ENCODE results near the gene DEGS1. TPM values are rescaled to one million over a fixed set of nuclear protein-coding genes. Genes with fewer than 3 reads are reported as not detected.

The DEGS1 gene
- total and polyA plus RNA-seq, 2 experiments from 2014 or later: 45.7 to 67.9 TPM

- Mint-ChIP-seq H3K9me3 (no peaks in the 10 kb centered on the region), H3K27me3 (ENCODE audit: insufficient read depth, low read depth, poor library complexity) (peaks cover 11% of the 10 kb centered on the region), H3K36me3 (ENCODE audit: low read depth) (peaks cover 28% of the 10 kb centered on the region), H3K4me1 (peaks cover 20% of the 10 kb centered on the region), H3K27ac (no peak overlapping the region), H3K4me3 (peak overlapping the region; percentile 84)
- H3K79me2 ChIP-seq (replicated peaks; ENCODE audit: insufficient read depth): peaks cover 51% of the 10 kb centered on the region
- no peaks in the 10 kb centered on the region for H3K9me2 ChIP-seq (ENCODE audit: insufficient read depth)
- peak overlapping the region; percentile 18; the same call in 1 of the 2 replicates for H3K27ac ChIP-seq (ENCODE audit: low read depth)
- H3K4me2 ChIP-seq: peak overlapping the region; percentile 99
- H3K27me3 ChIP-seq (ENCODE audit: insufficient read depth): no peaks in the 10 kb centered on the region
- DNase-seq (ENCODE audit: low spot score): peak; percentile 59
- H4K20me1 ChIP-seq (replicated peaks; ENCODE audit: insufficient read depth): peaks cover 6% of the 10 kb centered on the region
- H3K36me3 ChIP-seq (ENCODE audit: insufficient read depth): no peaks in the 10 kb centered on the region; the same call in 1 of the 2 replicates
- peaks cover 15% of the 10 kb centered on the region; the same call in 1 of the 2 replicates for H3K4me1 ChIP-seq (ENCODE audit: insufficient read depth)
- peak; percentile 68 for ATAC-seq
- peaks cover 20% of the 10 kb centered on the region for H3F3A ChIP-seq (replicated peaks; ENCODE audit: low read depth)
- TF ChIP-seq EZH2 (IDR thresholded peaks at IDR 0.05; ENCODE audit: low read depth, unreplicated experiment): no peak
- TF ChIP-seq NANOG (IDR thresholded peaks at IDR 0.05; ENCODE audit: borderline replicate concordance): no peak
- TF ChIP-seq CREB1 (CRISPR knock-in tag; IDR thresholded peaks at IDR 0.05; ENCODE audit: low read depth): no peak
- TF ChIP-seq ETS1 (IDR thresholded peaks at IDR 0.05): no peak
- peak in 1 of 2 experiments; percentile 21; a peak in 1 of 4 replicates for TF ChIP-seq CTCF (conservative IDR thresholded peaks at IDR 0.05; ENCODE audit: low read depth in 2 of 2)
- H2AFZ ChIP-seq: peak overlapping the region; percentile 81
- H3K4me3 ChIP-seq: peak overlapping the region; percentile 94
Measured at GRCh38 chr1:224183591-224184312, 712 bp downstream of the DEGS1 start.

GRCh38 chr1:224185208-224185607, 2.2 kb downstream of the DEGS1 start:
- Histone ChIP-seq H3K4me3 (no peak overlapping the region), H3K79me2 (replicated peaks; ENCODE audit: insufficient read depth) (peaks cover 66% of the 10 kb centered on the region), H3K4me2 (0 out of 2 replicates have a peak overlapping the region, but pooled peaks have one; percentile 20), H4K20me1 (replicated peaks; ENCODE audit: insufficient read depth) (peaks cover 10% of the 10 kb centered on the region), H3K27ac (ENCODE audit: low read depth) (no peak overlapping the region), H2AFZ (no peak overlapping the region), H3F3A (replicated peaks; ENCODE audit: low read depth) (peaks cover 20% of the 10 kb centered on the region), H3K4me1 (ENCODE audit: insufficient read depth) (peaks cover 15% of the 10 kb centered on the region; the same call in 1 of the 2 replicates), H3K27me3 (ENCODE audit: insufficient read depth) (no peaks in the 10 kb centered on the region), H3K9me2 (ENCODE audit: insufficient read depth) (no peaks in the 10 kb centered on the region), H3K36me3 (ENCODE audit: insufficient read depth) (no peaks in the 10 kb centered on the region; the same call in 1 of the 2 replicates)
- ATAC-seq: no peak
- peaks cover 11% of the 10 kb centered on the region for H3K27me3 Mint-ChIP-seq (ENCODE audit: insufficient read depth, low read depth, poor library complexity)
- DNase-seq (ENCODE audit: low spot score): no peak
- no peak overlapping the region for H3K27ac Mint-ChIP-seq
- H3K36me3 Mint-ChIP-seq (ENCODE audit: low read depth): peaks cover 29% of the 10 kb centered on the region
- H3K4me3 Mint-ChIP-seq: peak overlapping the region; percentile 84
- no peaks in the 10 kb centered on the region for H3K9me3 Mint-ChIP-seq
- no peak for TF ChIP-seq CREB1 (CRISPR knock-in tag; IDR thresholded peaks at IDR 0.05; ENCODE audit: low read depth)
- no peak for TF ChIP-seq REST (IDR thresholded peaks at IDR 0.05; ENCODE audit: unreplicated experiment)
- no peak for TF ChIP-seq ZNF114 (CRISPR knock-in tag; IDR thresholded peaks at IDR 0.05)
- no peak for TF ChIP-seq CTCF (conservative IDR thresholded peaks at IDR 0.05; ENCODE audit: low read depth in 2 of 2)
- TF ChIP-seq ETS1 (IDR thresholded peaks at IDR 0.05): no peak
- no peak for TF ChIP-seq POLR2AphosphoS5 (IDR thresholded peaks at IDR 0.05; ENCODE audit: low read depth)
- peaks cover 20% of the 10 kb centered on the region for H3K4me1 Mint-ChIP-seq

Measured in GM23338 (cell line).